Adrenal gland (tissue), 5 donors: Measurements from ENCODE around the gene DYSF.

Experiments used
- POLR2A ChIP-seq, 2 donors: fragments of 450-650 bp; IDR thresholded peaks; one replicate each; pipeline ENCODE4 v1.6.1; 2017; ENCODE audit warnings: antibody characterized with exemption in 2 of 2, mild to moderate bottlenecking in 2 of 2, moderate library complexity in 1 of 2
- TF ChIP-seq, protein P1 (sequence below), 6 experiments: fragments of 450-650 bp in 4 of 6; fragments of 200-600 bp in 2 of 6; sonication (generic) in 1 of 6; IDR thresholded peaks; 1 replicate in 5 of 6; 2 replicates in 1 of 6; pipeline versions ENCODE4 v1.5.1 to v1.8.0; 2016 to 2021; ENCODE audit warnings: antibody characterized with exemption in 6 of 6, mild to moderate bottlenecking in 2 of 6, moderate library complexity in 1 of 6
- donor health status: DM: no; HTN: no; CAD: no.

DNA sequence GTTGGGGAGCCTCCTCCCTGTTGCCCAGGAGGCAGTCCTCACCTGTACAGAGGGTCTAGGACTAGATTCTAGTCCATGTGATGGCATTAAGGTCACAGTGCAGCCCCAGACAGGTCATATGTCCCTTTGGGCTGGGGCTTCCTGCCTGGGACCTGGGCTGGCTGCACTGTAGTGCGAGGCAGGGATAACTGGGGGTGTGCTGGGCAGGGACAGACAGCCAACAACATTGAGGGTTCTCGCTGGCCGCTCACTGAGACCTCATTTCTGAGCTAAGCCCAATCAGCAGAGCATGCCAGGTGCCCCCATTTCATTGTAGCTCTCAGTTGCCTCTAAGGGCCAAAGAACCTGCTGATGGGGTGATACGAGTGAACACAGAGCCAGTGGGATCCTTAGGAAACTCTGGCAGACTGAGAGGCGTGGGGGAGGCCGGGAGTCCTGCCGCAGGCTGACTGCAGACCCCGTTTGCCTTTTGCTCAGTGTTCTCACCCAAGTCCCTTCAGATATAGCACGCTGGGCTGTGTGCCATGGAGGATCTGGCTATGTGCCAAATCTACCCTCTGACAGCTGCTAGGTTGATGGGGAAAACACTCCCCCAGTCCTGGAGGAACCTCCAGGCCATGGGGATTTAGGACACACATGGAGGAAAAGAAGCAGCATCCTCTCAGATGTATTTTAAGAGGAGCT is 51.9 kb downstream of the DYSF start:
- TF ChIP-seq, protein P1, sequence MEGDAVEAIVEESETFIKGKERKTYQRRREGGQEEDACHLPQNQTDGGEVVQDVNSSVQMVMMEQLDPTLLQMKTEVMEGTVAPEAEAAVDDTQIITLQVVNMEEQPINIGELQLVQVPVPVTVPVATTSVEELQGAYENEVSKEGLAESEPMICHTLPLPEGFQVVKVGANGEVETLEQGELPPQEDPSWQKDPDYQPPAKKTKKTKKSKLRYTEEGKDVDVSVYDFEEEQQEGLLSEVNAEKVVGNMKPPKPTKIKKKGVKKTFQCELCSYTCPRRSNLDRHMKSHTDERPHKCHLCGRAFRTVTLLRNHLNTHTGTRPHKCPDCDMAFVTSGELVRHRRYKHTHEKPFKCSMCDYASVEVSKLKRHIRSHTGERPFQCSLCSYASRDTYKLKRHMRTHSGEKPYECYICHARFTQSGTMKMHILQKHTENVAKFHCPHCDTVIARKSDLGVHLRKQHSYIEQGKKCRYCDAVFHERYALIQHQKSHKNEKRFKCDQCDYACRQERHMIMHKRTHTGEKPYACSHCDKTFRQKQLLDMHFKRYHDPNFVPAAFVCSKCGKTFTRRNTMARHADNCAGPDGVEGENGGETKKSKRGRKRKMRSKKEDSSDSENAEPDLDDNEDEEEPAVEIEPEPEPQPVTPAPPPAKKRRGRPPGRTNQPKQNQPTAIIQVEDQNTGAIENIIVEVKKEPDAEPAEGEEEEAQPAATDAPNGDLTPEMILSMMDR (IDR thresholded peaks at IDR 0.05), result no peak
- TF ChIP-seq POLR2A (IDR thresholded peaks at IDR 0.05), result no peak
